ENCODE data around the gene LMO7.

LMO7 gene

DNA sequence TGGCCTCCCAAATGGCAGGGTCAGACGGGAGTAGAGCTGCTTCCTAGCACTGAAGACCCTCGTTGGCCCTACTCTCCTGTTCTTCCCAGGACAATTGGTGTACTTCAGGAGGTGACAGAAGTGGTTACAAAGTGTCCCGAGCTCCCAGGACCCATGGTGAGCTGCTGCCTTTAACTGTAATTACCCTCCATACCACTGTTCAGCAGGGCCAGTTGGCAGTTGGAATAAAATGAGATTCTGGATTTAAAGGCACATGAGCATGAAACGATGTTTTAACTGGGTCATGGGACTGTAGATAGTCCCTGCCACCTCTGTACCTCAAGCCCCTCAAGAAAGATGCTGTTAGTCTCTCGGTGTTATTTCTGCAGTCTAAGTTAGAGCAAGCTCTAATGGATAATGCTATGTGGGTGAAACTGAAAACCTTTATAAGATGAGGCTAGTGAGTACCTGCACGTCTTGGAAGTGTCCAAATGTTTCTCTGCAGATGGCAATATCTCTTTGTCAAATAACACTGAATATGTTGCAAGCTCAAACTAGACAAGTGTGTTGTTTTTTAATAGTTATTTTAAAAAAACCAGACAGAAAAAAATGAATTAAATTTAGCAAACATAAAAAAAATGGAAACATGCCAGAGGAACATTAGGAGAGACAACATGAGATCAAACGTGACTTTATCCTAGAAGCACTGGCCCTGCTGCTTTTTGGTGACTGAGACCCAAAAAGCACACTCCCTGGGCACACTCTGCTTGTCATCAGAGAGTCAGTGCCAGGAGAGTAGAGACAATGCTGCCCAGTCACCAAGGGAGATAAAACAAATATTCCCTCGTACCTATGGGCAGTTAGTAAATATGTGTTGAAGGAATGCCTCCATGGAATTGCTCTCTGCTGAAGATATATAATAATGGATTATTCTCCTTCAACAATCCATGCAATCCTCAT is 266.3 kb downstream of the LMO7 start:
- no peak overlapping the region for H3K27ac ChIP-seq

DNA sequence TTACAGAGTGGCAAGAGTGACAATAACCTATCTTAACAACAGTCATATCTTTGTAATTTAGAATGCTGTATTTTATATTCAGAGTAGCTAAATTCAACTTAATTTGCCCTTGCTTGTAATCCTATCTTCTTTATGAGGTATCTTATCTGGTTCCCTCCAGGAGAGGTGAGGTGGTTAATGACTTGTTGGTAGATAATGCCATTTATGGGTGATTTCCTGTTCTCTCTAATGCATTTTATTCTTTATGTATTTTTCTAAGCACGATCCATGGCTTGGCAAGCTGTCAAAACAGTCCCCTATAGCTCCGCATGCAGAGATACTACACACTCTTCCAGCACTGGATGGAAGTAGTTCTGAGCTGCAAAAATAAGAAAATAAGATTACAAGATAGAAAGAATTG is 267.9 kb downstream of the LMO7 start:
- TF ChIP-seq, protein P1, sequence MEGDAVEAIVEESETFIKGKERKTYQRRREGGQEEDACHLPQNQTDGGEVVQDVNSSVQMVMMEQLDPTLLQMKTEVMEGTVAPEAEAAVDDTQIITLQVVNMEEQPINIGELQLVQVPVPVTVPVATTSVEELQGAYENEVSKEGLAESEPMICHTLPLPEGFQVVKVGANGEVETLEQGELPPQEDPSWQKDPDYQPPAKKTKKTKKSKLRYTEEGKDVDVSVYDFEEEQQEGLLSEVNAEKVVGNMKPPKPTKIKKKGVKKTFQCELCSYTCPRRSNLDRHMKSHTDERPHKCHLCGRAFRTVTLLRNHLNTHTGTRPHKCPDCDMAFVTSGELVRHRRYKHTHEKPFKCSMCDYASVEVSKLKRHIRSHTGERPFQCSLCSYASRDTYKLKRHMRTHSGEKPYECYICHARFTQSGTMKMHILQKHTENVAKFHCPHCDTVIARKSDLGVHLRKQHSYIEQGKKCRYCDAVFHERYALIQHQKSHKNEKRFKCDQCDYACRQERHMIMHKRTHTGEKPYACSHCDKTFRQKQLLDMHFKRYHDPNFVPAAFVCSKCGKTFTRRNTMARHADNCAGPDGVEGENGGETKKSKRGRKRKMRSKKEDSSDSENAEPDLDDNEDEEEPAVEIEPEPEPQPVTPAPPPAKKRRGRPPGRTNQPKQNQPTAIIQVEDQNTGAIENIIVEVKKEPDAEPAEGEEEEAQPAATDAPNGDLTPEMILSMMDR (conservative IDR thresholded peaks at IDR 0.05) = no peak

More for the DNA sequence above, 266.3 kb downstream of the LMO7 start:
- TF ChIP-seq, protein P1 (conservative IDR thresholded peaks at IDR 0.05) = no peak

DNA sequence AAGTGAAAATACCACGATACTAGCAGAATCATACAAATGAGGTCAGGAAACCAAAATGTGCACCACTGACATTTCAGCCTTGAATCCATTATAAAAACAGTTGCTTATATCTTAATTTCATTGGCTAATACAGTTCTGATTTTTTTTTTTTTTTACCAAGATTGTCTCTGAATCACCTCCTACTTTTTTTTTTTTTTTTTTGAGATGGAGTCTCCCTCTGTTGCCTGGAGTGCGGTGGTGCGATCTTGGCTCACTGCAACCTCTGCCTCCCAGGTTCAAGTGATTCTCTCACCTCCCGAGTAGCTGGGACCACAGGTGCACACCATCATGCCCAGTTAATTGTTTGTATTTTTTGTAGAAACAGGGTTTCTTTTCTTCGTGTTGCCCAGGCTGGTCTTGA is 270.2 kb downstream of the LMO7 start:
- no peak overlapping the region for H3K27ac ChIP-seq
- TF ChIP-seq, protein P1 (conservative IDR thresholded peaks at IDR 0.05) = no peak

More for the DNA sequence above, 267.9 kb downstream of the LMO7 start:
- H3K27ac ChIP-seq = no peak overlapping the region

DNA sequence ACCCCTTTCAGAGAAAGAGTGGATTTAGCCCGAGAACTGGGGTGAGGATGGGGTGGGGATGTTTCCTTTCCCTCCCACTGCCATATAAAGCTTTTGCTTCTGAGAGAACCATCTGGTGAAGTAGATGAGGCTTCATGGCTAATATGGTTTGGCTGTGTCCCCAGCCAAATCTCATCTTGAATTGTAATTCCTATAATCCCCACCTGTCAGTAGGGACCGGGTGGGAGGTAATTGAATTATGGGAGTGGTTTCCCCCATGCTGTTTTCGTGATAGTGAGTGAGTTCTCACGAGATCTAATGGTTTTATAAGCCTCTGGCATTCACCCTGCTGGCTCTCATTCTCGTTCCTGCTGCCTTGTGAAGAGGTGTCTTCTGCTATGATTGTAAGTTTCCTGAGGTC is 270.9 kb downstream of the LMO7 start:
- TF ChIP-seq, protein P1 (conservative IDR thresholded peaks at IDR 0.05) = no peak
- no peak overlapping the region for H3K27ac ChIP-seq

DNA sequence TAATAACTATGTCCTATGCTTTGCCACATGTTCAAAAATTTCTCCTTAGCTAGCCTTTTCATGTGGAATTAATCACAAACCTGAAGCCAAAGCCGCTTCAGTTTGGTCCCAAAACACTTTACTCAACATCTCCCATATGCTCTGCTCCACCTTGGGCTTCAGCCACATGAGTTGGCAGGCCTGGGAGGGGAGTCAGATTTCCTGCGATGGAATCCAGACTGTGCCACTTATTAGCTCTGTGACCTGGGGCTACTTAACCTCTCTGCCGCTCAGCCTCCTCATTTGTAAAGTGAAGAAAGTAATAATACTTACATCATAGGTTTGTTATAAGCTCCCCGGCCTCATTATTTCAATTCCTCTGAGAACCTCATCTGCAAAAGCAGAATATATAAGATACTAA is 272.0 kb downstream of the LMO7 start:
- TF ChIP-seq, protein P1 (conservative IDR thresholded peaks at IDR 0.05) = no peak
- H3K27ac ChIP-seq = no peak overlapping the region
